Gastroesophageal sphincter (tissue), 4 donors: Measurements from ENCODE around the gene GALNT17. TPM values are rescaled to one million over a fixed set of nuclear protein-coding genes. Genes with fewer than 3 reads are reported as not detected.
A peak's percentile ranks its signal among the peaks of the same experiment; 100 is the strongest.

Source experiments
- ATAC-seq: fragments of 150-250 bp; one replicate; pipeline ENCODE4 v1.9.1; 2016; ENCODE audit warnings: mild to moderate bottlenecking, moderate library complexity
- H3K27ac ChIP-seq, 4 donors: fragments of 200-600 bp; sonication (generic) in 3 of 4; 1 replicate in 3 of 4; 2 replicates in 1 of 4; pipeline ENCODE4 v1.5.1; 2016 to 2019
- H3K27me3 ChIP-seq: fragments of 200-600 bp; sonication (generic); one replicate; pipeline ENCODE4 v1.5.1; 2019
- H3K36me3 ChIP-seq, 2 donors: fragments of 200-600 bp; sonication (generic); one replicate each; pipeline ENCODE4 v1.5.1; 2019; ENCODE audit warnings: control low read depth in 1 of 2
- H3K4me1 ChIP-seq, 3 donors: fragments of 200-600 bp; sonication (generic); 1 replicate in 2 of 3; 2 replicates in 1 of 3; pipeline ENCODE4 v1.5.1; 2016 to 2019; ENCODE audit warnings: control low read depth in 2 of 3
- H3K4me3 ChIP-seq, 2 donors: fragments of 200-600 bp; sonication (generic); one replicate each; pipeline ENCODE4 v1.5.1; 2019; ENCODE audit warnings: mild to moderate bottlenecking in 1 of 2, moderate library complexity in 1 of 2
- H3K9me3 ChIP-seq, 3 donors: fragments of 200-600 bp; sonication (generic); one replicate each; pipeline ENCODE4 v1.5.1; 2017 to 2019; ENCODE audit warnings: control low read depth in 2 of 3
- EP300 ChIP-seq: sonication (generic); formaldehyde crosslinking; IDR thresholded peaks from one replicate; pipeline ENCODE4 v1.6.1; 2017; ENCODE audit warnings: antibody characterized with exemption, mild to moderate bottlenecking
- POLR2A ChIP-seq, 2 donors: fragments of 450-650 bp; IDR thresholded peaks; one replicate each; pipeline ENCODE4 v1.6.1; 2017; ENCODE audit warnings: antibody characterized with exemption in 2 of 2, mild to moderate bottlenecking in 2 of 2, moderate library complexity in 1 of 2
- POLR2AphosphoS5 ChIP-seq: sonication (generic); formaldehyde crosslinking; IDR thresholded peaks from one replicate; pipeline ENCODE4 v1.6.1; 2017; ENCODE audit warnings: antibody characterized with exemption
- WGBS, 2 donors: methylation state at CpG; one replicate each; pipeline ENCODE4 v1.1.5; 2018; ENCODE audit warnings: low coverage in 1 of 2; 5-methylcytosine and 5-hydroxymethylcytosine counted together
- total RNA-seq, 4 donors: library from RNA; depleted of rRNA; stranded (reverse); fragments of >200 nt; gene quantifications; one replicate each; pipeline ENCODE4 v1.1.0, GENCODE V29; 2016
- TF ChIP-seq, protein P1 (sequence below), 4 experiments: fragments of 200-600 bp in 2 of 4; fragments of 450-650 bp in 2 of 4; sonication (generic) in 1 of 4; IDR thresholded peaks; one replicate each; pipeline ENCODE4 v1.5.1; 2017 to 2019; ENCODE audit warnings: antibody characterized with exemption in 4 of 4, mild to moderate bottlenecking in 2 of 4, moderate library complexity in 2 of 4

The GALNT17 gene
- total RNA-seq, 4 donors from 2014 or later, result 16.7 to 93.2 (median 34.8) TPM

DNA sequence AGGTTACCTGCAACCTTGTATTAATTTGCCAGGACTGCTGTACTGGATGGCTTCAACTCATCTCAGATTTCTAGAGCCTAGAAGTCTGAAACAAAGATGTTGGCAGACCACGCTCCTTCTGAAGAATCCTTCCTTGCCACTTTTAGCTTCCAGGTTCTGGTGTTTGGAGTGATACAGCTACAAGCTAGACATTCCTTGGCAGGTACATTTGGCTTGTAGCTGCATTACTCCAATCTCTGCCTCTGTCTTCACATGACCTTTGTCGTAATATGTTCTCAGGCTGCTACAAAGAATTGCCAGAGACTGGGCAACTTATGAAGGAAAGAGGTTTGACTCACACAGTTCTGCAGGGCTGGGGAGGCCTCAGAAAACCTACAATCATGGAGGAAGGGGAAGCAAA is 146.3 kb downstream of the GALNT17 start:
- peaks cover 0 to 39% (median 2%) of the 10 kb centered on the region in 3 donors for H3K4me1 ChIP-seq
- peak; percentile 85 for ATAC-seq
- no peaks in the 10 kb centered on the region for H3K27me3 ChIP-seq
- WGBS, 2 donors, result 17 to 80% methylated on average over 1 of the region's 2 CpGs
- H3K9me3 ChIP-seq, result no peaks in the 10 kb centered on the region
- no peak overlapping the region for H3K4me3 ChIP-seq
- H3K36me3 ChIP-seq, result no peaks in the 10 kb centered on the region
- H3K27ac ChIP-seq, result peak overlapping the region; percentile 51 to 84 (median 80)
- TF ChIP-seq POLR2AphosphoS5 (peak; percentile 79), POLR2A (IDR thresholded peaks at IDR 0.05) (no peak)

DNA sequence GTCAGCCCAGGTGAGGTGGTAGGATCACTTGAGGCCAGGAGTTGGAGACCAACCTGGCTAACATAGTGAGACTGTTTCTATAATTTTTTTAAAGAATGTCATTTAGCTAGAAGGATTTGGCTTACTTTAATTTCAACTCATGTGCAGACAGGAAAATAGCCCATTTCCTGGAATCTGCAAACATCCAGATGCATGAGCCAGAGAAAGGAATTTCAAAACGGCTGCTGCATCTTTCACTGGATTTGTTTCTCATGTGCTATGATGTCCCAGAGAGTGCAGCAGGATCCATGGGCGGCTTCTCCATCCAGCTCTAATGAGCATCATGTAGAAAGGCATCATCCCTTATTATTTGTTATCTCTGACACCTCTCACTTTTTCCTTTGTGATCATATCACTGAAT is 149.3 kb downstream of the GALNT17 start:
- Histone ChIP-seq H3K27ac (no peak overlapping the region), H3K36me3 (no peaks in the 10 kb centered on the region), H3K9me3 (no peaks in the 10 kb centered on the region), H3K4me1 (peaks cover 2 to 37% (median 5%) of the 10 kb centered on the region in 3 donors), H3K4me3 (no peak overlapping the region), H3K27me3 (no peaks in the 10 kb centered on the region)
- no peak for ATAC-seq
- 41 to 43% methylated on average over 2 of the region's 2 CpGs for WGBS, 2 donors
- TF ChIP-seq POLR2A (IDR thresholded peaks at IDR 0.05) (no peak), POLR2AphosphoS5 (no peak), EP300 (no peak)
- TF ChIP-seq, protein P1, sequence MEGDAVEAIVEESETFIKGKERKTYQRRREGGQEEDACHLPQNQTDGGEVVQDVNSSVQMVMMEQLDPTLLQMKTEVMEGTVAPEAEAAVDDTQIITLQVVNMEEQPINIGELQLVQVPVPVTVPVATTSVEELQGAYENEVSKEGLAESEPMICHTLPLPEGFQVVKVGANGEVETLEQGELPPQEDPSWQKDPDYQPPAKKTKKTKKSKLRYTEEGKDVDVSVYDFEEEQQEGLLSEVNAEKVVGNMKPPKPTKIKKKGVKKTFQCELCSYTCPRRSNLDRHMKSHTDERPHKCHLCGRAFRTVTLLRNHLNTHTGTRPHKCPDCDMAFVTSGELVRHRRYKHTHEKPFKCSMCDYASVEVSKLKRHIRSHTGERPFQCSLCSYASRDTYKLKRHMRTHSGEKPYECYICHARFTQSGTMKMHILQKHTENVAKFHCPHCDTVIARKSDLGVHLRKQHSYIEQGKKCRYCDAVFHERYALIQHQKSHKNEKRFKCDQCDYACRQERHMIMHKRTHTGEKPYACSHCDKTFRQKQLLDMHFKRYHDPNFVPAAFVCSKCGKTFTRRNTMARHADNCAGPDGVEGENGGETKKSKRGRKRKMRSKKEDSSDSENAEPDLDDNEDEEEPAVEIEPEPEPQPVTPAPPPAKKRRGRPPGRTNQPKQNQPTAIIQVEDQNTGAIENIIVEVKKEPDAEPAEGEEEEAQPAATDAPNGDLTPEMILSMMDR (IDR thresholded peaks at IDR 0.05), result no peak

DNA sequence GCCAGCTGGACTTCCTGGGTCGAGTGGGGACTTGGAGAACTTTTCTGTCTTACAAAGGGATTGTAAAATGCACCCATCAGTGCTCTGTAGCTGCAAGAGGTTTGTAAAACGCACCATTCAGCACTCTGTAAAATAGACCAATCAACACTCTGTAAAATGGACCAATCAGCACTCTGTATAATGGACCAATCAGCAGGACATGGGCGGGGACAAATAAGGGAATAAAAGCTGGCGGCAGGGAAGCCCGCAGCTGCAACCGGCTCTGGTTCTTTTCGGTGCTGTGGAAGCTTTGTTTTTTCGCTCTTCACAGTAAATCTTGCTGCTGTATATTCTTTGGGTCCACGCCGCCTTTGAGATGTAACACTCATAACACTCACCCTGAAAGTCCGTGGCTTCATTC is 151.9 kb downstream of the GALNT17 start:
- Histone ChIP-seq H3K27me3 (no peaks in the 10 kb centered on the region), H3K4me3 (no peak overlapping the region), H3K36me3 (no peaks in the 10 kb centered on the region), H3K4me1 (peaks cover 5 to 38% (median 5%) of the 10 kb centered on the region in 3 donors), H3K27ac (no peak overlapping the region), H3K9me3 (no peaks in the 10 kb centered on the region)
- ATAC-seq, result no peak
- TF ChIP-seq EP300 (no peak), POLR2A (IDR thresholded peaks at IDR 0.05) (no peak)
- TF ChIP-seq, protein P1 (IDR thresholded peaks at IDR 0.05), result no peak
- 75 to 87% methylated on average over 7 to 9 of the region's 11 CpGs for WGBS, 2 donors

DNA sequence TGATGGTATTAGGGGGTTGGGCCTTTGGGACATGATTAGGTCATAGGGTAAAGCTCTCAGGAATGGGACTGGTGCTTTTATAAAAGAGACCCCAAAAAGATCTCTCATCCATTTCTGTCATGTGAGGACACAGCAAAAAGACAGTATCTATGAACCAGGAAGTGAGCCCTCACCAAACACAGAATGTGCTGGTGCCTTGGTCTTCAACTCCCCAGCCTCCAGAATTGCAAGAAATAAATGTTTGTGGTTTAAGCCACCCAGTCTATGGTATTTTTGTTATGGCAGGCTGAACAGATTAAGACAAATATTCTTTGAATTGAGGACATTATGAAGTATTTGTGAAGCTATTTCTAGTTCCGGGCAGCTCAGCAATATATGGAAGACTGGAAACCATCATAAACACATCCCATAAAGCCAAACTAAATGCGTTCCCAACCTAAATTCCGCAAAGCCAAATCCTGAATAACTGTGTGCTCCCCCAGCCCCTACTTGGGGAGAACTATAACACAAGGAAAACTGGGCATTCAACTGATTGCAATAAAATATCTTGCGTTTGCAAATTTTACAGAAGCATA is 153.7 kb downstream of the GALNT17 start:
- 46 to 85% methylated on average over 3 to 4 of the region's 4 CpGs for WGBS, 2 donors
- H3K9me3 ChIP-seq, result no peaks in the 10 kb centered on the region
- H3K4me3 ChIP-seq, result no peak overlapping the region
- peaks cover 5 to 38% (median 7%) of the 10 kb centered on the region in 3 donors for H3K4me1 ChIP-seq
- no peak for ATAC-seq
- TF ChIP-seq, protein P1 (IDR thresholded peaks at IDR 0.05), result no peak
- TF ChIP-seq EP300 (no peak), POLR2A (IDR thresholded peaks at IDR 0.05) (no peak), POLR2AphosphoS5 (no peak)
- H3K27me3 ChIP-seq, result no peaks in the 10 kb centered on the region
- H3K27ac ChIP-seq, result peak overlapping the region in 3 of 4 donors; percentile 69 to 78 (median 73)
- H3K36me3 ChIP-seq, result no peaks in the 10 kb centered on the region

DNA sequence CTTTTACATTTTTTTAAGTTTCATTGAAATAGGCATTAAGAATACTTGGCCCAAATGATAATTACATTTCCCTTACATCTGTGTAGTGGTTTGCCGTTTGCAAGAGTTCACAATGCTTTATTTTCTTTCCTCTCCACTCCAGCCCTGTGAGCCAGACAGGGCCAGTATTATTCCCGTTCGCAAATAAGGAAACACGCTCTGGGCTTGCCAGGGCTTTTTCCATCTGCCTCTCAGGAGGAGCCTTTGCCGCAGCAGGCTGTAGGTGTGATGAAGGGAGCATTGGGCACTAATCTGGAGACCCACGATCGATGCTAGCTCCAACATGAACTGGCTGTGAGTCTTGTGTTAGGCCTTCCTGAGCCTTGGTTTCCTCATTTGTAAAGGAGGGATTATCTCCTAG is 154.4 kb downstream of the GALNT17 start:
- Histone ChIP-seq H3K27ac (peak overlapping the region; percentile 26 to 78 (median 71)), H3K9me3 (no peaks in the 10 kb centered on the region), H3K36me3 (no peaks in the 10 kb centered on the region), H3K27me3 (no peaks in the 10 kb centered on the region), H3K4me1 (peaks cover 5 to 41% (median 7%) of the 10 kb centered on the region in 3 donors), H3K4me3 (no peak overlapping the region)
- 0 to 49% methylated on average over 1 to 7 of the region's 7 CpGs for WGBS, 2 donors
- ATAC-seq, result peak; percentile 63
- TF ChIP-seq POLR2AphosphoS5 (no peak), POLR2A (IDR thresholded peaks at IDR 0.05) (no peak), EP300 (no peak)
- TF ChIP-seq, protein P1 (IDR thresholded peaks at IDR 0.05), result no peak
